HG03469 (cell line): ENCODE results near the gene SOBP.

Experiments
- ATAC-seq: cut with Tn5 transposase; IDR thresholded peaks from one replicate; pipeline ENCODE4 v1.9.1; 2021; ENCODE audit warnings: mild to moderate bottlenecking, moderate library complexity, moderate number of reproducible peaks; ENCODE audit not compliant: unreplicated experiment

SOBP gene

GRCh38 chr6:107633680-107634323, 143.9 kb downstream of the SOBP start:
- ATAC-seq, result no peak

GRCh38 chr6:107634324-107635056, 144.6 kb downstream of the SOBP start:
- ATAC-seq, result no peak

- no peak for ATAC-seq
These were observed 145.2 kb downstream of the SOBP start for GRCh38 chr6:107635057-107635515.

GRCh38 chr6:107636486-107636885, 146.6 kb downstream of the SOBP start:
- no peak for ATAC-seq

GRCh38 chr6:107637316-107638315, 147.7 kb downstream of the SOBP start:
- no peak for ATAC-seq

GRCh38 chr6:107638493-107638892, 148.6 kb downstream of the SOBP start:
- no peak for ATAC-seq

GRCh38 chr6:107639511-107639910, 149.6 kb downstream of the SOBP start:
- ATAC-seq, result no peak

GRCh38 chr6:107641071-107641470, 151.2 kb downstream of the SOBP start:
- ATAC-seq, result no peak

GRCh38 chr6:107641500-107641941, 151.6 kb downstream of the SOBP start:
- ATAC-seq, result no peak

- no peak for ATAC-seq
These were observed 152.4 kb downstream of the SOBP start for GRCh38 chr6:107642095-107642860.

GRCh38 chr6:107642861-107643328, 153.0 kb downstream of the SOBP start:
- no peak for ATAC-seq

GRCh38 chr6:107644513-107644912, 154.6 kb downstream of the SOBP start:
- no peak for ATAC-seq

GRCh38 chr6:107645740-107646139, 155.8 kb downstream of the SOBP start:
- ATAC-seq, result no peak

- ATAC-seq, result no peak
These were observed 156.3 kb downstream of the SOBP start for GRCh38 chr6:107646176-107646575.

GRCh38 chr6:107646776-107647438, 157.0 kb downstream of the SOBP start:
- ATAC-seq, result no peak

GRCh38 chr6:107647439-107647948, 157.6 kb downstream of the SOBP start:
- no peak for ATAC-seq

GRCh38 chr6:107648983-107649382, 159.1 kb downstream of the SOBP start:
- no peak for ATAC-seq

- no peak for ATAC-seq
These were observed 162.7 kb downstream of the SOBP start for GRCh38 chr6:107652526-107653182.

GRCh38 chr6:107653183-107653580, 163.3 kb downstream of the SOBP start:
- ATAC-seq, result no peak
